EL (cell line): Measurements from ENCODE around the gene PHLDA3.
A peak's percentile ranks its signal among the peaks of the same experiment; 100 is the strongest.

Source experiments
- DNase-seq: peaks from one replicate; pipeline ENCODE4 v3.0.0-alpha.2; 2016

The PHLDA3 gene

DNA sequence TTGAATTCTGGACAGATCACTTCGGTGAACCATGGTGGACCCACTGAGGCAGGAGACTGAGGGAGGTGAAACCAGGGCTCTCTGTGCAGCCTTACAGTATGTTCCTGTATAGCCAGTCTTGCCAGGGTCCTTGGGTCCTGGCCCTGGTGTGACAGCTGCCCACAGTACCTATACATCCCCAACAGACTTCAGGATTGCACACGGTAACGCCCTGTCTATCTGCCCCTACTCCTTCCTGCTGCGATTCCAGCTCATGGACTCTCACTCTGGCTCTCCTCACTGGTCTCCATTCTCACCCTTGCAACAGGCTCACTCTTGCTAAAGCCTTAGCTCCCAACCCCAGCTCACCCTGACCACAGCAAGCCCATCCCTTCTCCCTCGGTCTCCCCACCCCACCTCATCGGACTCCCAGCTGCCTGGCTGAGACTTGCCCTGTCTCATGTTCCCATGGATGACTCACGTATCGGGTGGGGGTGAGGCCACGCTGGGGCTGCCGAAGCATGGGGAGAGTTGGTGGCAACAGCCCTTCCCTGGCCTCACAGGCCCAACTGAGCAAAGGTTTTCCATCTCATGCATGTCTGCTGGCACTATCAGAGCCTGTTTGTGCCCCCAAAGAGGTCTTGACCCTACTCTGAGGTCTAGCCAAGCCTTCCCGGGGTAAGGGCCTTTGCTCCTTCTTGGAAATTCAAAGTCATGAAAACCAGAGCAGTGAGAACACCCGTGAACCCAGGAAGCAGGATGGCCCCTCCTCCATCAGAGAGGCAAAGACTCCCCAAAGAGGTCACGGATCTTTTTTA, 7.1 kb downstream of the PHLDA3 start:
- peak; percentile 97 for DNase-seq

DNA sequence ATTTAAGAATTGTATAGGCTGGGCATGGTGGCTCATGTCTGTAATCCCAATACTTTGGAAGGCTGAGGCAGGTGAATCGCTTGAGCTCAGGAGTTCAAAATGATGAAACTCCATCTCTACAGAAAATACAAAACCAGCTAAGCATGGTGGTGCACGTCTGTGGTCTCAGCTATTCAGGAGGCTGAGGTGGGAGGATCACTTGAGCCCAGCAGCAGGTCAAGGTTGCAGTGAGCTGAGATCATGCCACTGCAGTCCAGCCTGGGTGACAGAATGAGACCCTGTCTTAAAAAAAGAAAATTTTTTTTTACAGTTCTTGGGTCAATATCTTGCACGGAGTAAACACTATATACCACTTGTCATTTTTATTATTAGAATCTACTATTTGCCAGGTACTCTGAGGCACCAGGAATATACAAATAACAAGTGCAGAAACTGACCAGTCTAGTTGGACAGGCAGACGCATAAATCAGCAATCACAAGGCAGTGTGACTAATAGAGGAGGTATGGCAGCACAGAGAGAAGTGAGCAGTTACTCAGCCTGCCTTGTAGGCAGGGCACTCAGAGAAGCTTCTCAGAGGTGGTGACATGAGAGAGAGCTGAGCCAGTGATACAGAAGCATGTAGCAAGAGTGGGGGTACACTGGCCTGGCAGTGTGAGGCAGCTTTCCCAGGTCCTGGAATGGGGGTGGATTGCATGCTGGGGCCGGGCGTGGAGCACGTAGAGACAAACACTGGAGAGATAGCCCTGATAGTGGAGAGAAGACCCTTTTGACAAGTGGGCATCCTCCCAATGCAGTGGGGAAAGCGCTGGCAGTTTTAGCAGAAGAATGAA, 8.0 kb downstream of the PHLDA3 start:
- peak; percentile 97 for DNase-seq

DNA sequence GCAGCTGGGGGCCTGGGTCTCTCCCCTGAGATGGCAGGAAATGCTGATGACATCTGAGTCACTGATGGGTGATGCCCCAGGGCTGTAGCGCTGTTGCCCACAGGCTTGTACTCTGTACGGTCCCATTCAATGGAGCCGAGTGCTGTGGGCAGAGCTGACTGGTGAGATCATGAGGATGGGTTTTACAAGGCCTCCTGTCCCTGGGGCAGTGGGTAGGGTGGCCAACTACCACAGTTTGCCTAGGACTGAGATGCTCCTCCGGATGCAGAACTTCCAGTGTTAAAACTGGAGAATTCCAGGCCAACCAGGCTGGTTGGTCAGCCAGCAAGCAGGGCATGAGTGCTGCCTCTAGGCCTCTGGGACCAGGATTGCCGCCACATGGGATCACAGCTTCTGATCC, 9.2 kb downstream of the PHLDA3 start:
- DNase-seq: no peak

DNA sequence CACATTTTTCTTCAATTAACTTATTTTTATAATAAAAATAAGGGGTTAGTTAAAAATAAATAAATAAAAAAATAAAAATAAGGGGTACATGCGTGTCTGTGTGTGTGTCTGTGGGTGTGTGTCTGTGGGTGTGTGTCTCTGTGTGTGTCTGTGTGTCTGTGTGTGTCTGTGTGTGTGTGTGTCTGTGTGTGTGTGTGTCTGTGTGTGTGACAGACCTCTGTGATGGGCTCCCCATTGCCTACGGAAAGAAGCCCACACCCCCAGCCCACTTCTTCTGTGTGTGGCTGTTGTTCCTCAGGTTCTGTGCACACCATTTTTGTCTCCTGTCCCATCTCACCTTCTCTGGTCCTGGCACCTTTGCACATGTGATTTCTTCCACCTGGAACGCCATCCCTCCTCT, 9.9 kb downstream of the PHLDA3 start:
- no peak for DNase-seq

DNA sequence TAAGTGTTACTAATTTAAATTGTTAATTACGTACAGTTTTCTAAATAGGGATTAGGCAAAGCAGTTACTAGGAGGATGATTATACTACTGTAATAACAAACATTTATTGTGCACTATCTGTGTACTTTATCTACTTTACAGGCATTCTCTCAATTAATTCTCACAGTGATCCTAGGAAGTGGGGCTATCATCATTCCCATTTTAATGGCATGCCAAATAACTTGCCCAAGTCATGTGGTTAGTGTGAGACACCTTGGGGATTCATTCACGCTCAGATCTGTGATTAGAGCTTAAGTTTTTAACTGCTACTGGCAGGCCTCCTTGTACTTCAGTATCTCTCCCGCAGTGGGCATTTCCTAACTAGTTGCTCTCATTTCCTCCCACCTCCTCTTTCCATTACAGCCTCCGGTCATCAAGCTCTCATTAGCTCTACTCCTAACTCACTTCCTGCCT, 11.5 kb downstream of the PHLDA3 start:
- DNase-seq: no peak

DNA sequence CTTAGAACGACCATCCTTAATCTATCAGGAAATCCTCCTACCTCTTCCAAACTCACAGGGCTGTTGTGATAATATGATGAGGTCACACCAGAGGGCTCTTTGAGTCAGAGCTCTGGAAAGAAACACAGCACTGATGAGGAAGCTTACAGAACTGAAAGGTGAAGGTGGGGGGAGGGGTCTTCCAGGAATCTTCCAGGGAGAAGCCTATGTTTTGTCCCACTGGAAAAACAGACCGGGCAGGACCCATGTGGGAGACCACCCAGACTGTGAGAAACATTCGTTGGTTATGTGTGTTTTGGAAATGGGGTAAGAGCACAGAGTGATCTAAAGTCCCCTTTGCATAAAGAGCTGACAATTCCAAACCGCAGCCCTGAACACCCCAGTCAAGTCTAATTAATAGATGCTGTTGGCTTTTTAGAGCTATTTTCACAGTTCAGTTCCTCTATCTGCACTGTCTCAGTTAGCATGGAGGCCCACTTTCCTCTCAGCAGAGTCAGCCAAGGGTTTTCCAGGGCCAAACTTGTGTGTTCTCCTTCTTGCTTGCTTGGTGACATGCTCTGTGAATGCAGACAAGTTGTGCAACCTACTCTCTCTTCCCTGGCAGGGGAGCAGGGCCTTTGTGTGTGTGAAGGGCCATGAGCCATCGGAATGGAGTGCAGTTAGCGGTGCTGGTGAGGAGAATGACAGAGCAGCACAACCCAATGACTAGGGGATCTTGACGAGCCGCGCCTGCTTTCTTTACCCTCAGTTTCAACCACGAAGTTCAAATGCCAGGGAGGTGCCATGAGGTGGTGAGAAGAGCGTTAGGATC, 12.3 kb downstream of the PHLDA3 start:
- DNase-seq: peak; percentile 97

DNA sequence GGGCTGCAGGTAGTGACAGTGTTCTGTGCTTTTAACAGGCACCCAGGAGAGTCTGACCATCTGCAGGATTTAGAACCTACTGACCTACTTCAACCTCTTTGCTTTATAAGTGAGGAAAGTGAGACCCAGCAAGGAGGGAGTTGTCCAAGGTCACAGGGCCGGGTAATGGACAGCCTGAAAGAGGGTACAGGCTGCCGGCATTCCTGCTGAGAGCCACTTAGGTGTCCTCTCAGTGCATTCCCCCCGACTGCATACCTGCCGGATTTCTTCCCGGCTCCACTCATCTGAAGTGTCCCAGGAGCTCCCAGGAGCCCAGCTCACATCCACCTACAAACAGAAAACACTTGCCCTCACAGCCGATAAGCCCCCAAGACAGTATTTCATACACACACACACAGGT, 13.9 kb downstream of the PHLDA3 start:
- DNase-seq: no peak

DNA sequence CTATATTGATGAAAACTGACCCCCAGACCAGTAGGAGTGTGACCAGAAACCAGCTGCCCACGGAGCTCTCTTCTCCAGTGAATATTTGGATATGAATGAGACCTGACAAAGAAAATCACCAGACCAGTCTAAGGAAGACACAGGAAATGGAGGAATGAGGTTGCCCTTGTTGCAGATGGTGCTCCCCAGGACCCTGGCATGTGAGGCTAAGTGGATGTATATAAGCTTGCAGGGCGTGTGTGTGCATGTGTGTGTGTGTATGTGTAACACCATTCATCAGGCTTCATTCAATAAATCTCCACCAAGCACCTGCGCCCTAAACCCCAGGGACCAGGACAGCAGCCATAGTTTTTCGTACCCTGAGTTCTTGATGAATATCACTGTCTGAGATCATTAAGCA, 14.4 kb downstream of the PHLDA3 start:
- no peak for DNase-seq

DNA sequence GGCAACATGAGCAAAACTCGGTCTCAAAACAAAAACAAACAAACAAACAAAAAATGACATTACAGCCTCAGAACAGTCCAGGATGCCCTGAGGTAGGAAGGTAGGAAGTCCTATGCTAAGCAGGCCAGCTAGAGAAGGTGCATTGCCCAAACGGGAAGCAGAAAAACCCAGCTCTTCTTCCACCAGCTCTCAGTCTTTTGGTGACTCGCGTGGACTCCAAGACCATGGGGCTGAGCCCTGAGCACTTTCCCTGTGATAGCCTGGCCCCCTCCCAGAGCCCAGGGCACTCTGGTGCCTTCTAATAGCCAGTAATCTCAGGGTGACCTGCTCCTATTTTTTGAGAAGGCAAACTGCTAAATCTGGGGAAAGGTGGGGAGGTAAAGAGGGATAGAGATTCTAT, 16.1 kb downstream of the PHLDA3 start:
- no peak for DNase-seq

DNA sequence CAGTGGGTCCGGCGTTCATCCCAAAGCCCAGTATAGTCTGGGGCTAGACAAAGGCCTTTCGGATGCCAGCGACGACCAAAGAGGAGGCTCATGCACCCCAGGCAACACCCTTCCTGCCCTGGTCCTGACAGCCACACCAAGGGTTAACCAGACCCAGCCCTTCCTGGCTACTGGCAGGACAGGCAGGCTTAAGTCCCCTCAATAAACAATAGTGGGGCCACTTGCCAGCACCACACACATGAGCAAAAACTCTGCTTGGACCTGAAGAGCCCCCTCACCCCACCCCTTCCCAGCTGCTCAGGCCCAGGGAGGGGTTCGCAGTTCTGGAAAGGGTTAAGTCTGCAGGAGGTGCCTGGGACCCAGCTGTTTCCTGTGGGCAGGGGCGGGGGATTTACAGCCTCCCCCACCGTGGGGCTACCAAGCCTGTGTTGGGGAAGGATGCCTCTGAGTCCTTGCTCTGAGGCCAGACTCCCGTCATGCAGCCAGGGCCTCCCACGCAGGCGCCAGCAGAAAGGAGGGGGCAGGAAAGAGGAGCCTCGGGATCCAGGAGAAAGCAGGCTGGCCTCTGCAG, 18.2 kb downstream of the PHLDA3 start:
- DNase-seq: peak; percentile 72

DNA sequence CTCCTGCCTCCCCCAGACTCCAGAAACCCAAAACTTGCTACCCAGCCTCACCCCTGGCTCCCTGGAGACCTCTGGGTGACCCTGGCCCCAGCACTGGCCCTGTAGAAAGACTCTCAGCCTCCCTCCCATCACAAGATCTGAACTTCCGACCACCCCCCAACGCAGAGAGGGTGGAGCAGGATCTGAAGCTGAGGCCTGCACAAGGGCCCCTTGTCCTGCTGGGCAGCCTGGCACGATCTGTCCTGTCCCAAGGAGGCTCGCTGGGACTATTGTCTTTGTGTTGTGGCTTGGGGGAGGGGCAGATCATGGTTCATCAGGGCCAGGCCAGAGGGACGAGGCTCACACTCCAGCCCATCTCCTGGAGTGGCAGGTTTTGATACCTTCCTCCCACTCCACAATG, 20.0 kb downstream of the PHLDA3 start:
- no peak for DNase-seq

DNA sequence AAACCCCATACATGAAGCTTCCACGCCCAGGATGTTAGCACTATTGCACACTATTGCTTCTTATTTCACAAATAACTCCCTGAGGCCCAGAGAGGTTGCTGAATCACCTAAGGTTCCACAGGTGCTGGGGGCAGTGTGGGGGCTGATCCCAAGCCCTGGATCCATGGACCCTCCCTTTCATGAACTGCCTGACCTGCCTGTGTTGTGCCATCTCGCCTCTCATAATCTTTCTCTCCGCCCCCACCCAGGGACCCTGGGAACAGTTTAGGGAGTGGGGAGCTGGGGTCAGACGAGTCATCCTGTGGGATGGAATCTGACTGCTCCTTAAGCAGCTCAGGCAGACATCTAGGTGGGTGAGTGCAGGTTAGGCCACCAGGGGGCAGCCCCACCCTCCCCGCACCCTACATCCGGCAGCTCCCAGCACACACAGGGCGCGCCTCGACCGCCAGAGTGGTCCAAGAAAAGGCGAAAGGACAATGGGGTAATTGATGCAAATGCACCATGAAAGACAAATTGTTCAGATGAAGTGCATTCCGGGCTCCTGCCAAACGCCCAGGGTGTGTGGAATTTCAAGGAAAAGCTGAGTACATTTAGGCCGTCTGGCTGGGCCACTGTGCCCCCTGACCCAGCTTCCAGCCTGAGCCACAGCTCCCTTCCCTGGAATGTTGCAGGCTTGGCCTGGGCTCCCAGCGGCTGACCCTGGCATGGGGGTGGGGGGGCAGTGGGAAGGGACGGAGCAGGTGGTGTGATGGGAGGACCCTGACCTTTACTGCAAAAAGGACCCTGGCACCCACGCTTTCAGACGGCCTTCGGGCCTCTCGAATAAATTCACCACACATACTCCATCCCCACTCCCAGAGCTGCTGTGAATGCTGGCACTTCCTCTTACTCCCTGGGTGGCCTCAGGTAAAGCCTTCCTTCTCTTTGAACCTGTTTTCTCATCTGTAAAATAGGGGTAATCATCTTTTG, 20.8 kb downstream of the PHLDA3 start:
- DNase-seq: peak; percentile 64

DNA sequence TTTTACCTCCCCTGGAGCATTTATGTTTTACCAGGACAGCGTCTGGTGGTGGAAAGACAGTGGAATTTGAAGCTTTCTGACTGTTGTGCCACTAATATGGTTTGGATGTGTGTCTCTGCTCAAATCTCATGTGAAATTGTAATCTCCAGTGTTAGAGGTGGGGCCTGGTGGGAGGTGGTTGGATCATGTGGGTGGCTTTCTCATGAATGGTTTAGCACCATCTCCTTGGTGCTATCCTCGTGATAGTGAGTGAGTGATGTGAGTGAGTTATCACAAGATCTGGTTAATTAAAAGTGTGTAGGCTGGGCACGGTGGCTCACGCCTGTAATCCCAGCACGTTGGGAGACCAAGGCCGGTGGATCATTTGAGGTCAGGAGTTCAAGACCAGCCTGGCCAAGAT, 23.7 kb downstream of the PHLDA3 start:
- DNase-seq: no peak

DNA sequence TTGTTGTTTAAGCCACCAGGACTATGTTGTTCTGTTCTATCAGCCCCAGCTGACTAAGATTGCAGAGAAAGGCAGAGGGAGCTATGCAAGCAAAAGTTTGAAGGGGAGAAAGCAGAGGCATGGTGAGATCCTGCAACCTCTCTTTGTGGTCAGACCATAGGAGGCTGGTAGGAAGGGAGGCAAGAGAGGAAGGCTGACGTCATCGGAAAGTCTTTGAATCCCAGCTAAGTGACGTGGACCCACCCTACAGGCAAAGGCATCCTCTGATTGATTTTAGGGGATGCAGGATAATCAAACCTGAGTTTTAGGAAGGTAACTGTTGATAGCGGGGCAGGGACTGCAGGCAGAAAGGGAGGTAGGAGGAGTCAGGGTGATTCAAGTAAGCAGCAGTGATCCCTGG, 24.2 kb downstream of the PHLDA3 start:
- peak; percentile 73 for DNase-seq

DNA sequence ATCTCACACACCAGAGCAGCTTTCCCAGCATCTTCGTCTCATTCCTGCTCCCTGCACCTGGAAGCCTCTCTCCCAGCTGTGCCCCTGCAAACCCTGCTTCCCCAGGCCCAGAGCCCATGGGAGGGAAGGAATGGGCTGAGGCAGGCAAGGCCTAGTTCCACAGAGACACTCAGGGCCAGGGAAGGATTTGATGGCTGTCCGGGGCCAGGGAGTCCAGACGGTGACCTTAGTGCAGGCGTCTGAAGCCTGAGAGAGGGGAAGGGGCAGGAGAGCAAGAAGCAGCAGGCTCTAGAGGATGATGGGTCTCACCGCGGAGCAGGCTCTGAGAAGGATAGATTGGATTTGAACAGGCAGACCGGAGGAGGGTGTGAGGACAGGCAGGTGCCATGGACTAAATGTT, 25.2 kb downstream of the PHLDA3 start:
- no peak for DNase-seq

DNA sequence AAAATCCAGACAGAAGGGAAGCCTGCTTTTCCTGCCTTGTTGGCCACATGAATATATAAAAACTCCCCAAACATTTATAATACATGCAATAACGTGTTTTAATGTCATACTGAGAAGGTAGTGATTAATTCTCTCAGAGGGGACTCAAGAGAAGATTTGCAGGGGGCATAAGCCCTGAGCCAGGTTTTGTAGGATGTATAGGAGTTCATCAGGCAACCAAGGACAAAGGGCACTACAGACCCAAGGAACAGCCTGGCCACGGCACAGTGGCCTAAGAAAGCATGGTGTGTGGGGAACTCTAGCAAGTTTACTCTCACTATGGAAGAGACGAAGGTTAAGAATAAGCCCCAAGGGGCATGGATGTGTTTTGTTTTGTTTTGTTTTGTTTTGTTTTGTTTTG, 32.0 kb downstream of the PHLDA3 start:
- DNase-seq: no peak

DNA sequence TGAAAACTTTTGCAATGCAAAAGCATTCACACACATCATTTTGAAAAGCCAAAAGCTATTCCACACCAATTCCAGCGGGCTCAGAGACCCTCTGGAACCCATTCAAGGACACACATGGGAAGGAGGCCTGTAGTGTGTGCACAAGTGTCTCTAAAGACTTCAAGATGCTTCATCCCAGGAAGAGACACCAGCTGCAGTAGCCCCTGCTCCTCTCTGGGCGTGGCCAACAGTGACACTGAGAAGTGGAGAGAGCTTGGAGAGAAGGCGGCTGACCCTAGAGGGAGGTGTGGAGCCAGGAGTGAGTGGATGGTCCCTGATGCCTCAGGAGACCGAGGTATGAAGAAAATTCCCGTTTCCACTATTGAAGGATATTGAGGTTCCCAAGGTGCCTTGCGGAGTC, 32.6 kb downstream of the PHLDA3 start:
- DNase-seq: peak; percentile 55

DNA sequence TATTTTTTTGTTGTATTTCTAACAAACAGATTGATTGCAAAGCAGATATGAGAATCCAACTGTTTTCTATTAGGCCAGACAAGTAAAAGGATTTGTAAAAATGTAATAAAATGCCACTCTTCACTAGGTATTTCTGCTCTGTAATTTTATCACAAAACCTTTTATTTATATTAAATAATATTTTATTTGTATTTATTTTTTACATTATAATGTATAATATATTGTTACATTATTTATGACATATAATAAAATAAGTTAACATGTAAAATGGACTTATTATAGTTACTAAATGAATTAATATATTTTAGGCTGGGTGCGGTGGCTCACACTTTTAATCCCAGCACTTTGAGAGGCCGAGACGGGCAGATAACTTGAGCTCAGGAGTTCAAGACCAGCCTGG, 34.7 kb downstream of the PHLDA3 start:
- no peak for DNase-seq

DNA sequence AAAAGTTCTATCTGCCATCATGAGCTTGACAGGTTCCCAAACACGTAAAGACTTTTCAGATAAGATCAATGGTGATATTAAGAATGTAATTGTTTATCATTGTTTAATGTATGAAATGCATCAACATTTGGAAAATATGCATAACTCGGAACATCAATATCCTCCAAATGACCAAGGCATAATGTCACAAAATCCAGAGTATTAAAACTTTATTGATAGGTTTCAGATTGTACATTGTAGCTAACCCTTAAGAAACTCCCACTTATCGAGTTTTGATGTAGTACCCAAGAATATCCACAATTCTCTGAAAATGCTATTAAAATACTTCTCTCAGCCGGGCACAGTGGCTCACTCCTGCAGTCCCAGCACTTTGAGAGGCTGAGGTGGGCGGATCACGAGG, 35.4 kb downstream of the PHLDA3 start:
- no peak for DNase-seq

DNA sequence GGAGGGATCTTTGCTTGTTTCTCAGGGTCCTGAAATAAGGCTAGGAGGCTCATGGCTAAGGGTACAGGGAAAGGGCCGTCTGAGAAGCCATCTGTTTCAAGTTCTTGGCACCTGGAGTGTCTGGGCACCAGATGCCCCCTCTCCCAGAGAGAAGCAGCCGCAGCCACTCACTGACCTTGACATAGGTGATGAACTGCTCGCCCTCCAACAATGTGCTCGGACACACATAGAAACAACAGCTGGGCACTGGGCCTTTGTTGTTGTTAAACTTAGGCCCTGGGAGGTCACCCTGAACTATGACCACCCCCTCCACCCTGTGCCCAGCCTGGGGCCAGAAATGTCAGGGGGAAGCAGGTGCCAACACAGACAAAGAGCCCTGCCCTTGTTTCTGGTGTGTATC, 38.2 kb downstream of the PHLDA3 start:
- DNase-seq: no peak

DNA sequence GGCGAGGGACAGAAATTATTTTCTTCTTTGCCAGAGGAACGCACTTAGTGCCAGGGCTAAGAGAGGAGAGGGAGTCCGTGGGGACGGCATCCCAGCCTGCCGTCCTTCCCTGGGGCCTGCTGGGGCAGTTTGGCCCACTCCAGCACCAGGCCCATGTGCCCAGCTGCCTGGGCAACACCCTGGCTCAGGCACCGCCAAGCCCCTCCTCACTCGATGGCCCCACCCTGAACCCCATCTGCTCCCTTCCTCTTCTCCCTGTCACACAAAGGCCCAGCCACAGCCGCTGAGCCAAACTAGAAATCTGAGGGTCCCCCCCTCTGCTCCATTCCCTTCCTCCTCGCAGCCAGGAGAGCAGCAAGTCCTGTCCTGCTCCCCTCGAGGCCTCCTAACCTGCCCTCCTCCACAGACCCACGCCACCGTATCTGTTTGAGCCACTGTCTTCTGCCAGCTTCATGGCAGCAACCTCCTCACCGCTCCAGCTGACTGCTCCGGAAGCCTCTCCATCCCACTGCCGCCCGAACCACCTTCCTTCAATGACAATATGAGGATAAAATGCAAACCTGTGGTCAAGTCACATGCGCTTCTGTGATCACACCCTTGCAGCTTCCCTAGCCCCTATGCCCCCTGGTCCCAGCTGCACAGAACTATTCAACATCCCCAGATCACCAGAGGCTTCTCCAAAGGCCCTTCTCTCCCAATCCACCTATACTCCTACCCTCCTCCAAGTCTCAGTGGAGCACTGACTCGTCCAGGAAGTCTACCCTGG, 39.1 kb downstream of the PHLDA3 start:
- no peak for DNase-seq
